H9 (cell line): ENCODE results near the gene CD300LD. TPM values are rescaled to one million over a fixed set of nuclear protein-coding genes. Genes with fewer than 3 reads are reported as not detected.

Source experiments
- DNase-seq: peaks from one replicate; pipeline ENCODE4 v3.0.0-alpha.2; 2017
- H2AFZ ChIP-seq: one replicate; pipeline ENCODE4 v1.6.1; 2013; ENCODE audit warnings: mild to moderate bottlenecking, low read length, control low read depth, moderate library complexity
- H2AK5ac ChIP-seq: 2 replicates; pipeline ENCODE4 v1.6.1; 2013; ENCODE audit warnings: low read length, control low read depth, mixed read lengths; ENCODE audit not compliant: insufficient read length
- H2BK120ac ChIP-seq: one replicate; pipeline ENCODE4 v1.6.1; 2013; ENCODE audit warnings: low read depth, mild to moderate bottlenecking, low read length, control low read depth, inconsistent platforms; ENCODE audit not compliant: poor library complexity, severe bottlenecking
- H2BK12ac ChIP-seq: 2 replicates; pipeline ENCODE4 v1.6.1; 2013; ENCODE audit warnings: low read length, control low read depth, mixed read lengths, low read depth; ENCODE audit not compliant: insufficient read length
- H2BK15ac ChIP-seq: 2 replicates; pipeline ENCODE4 v1.6.1; 2013; ENCODE audit warnings: low read depth, low read length, control low read depth
- H2BK20ac ChIP-seq: one replicate; pipeline ENCODE4 v1.6.1; 2013; ENCODE audit warnings: low read depth, mild to moderate bottlenecking, low read length, control low read depth, inconsistent platforms; ENCODE audit not compliant: poor library complexity, severe bottlenecking
- H2BK5ac ChIP-seq: 2 replicates; pipeline ENCODE4 v1.6.1; 2013; ENCODE audit warnings: low read length, control low read depth, mixed read lengths; ENCODE audit not compliant: insufficient read length
- H3K14ac ChIP-seq: 2 replicates; pipeline ENCODE4 v1.6.1; 2013; ENCODE audit warnings: low read length, control low read depth; ENCODE audit not compliant: insufficient read depth
- H3K18ac ChIP-seq: 2 replicates; pipeline ENCODE4 v1.6.1; 2013; ENCODE audit warnings: low read depth, mild to moderate bottlenecking, mixed read lengths, low read length, control low read depth; ENCODE audit not compliant: insufficient read length
- H3K23ac ChIP-seq: 2 replicates; pipeline ENCODE4 v1.6.1; 2013; ENCODE audit warnings: low read length, control low read depth, mixed read lengths, low read depth; ENCODE audit not compliant: insufficient read length
- H3K23me2 ChIP-seq: 2 replicates; pipeline ENCODE4 v1.6.1; 2013; ENCODE audit warnings: low read depth, mild to moderate bottlenecking, mixed read lengths, low read length, control low read depth; ENCODE audit not compliant: insufficient read length, poor library complexity, severe bottlenecking
- H3K27ac ChIP-seq: 2 replicates; pipeline ENCODE4 v1.5.1; 2013; ENCODE audit warnings: low read length, control low read depth, mixed read lengths, low read depth; ENCODE audit not compliant: insufficient read length
- H3K27me3 ChIP-seq: 2 replicates; pipeline ENCODE4 v1.6.1; 2013; ENCODE audit warnings: low read length, control low read depth, inconsistent platforms; ENCODE audit not compliant: insufficient read depth
- H3K4ac ChIP-seq: 2 replicates; pipeline ENCODE4 v1.6.1; 2013; ENCODE audit warnings: low read depth, mild to moderate bottlenecking, control low read depth, inconsistent platforms, low read length, moderate library complexity
- H3K4me1 ChIP-seq: 2 replicates; pipeline ENCODE4 v1.6.1; 2013; ENCODE audit warnings: low read length, control low read depth, inconsistent platforms; ENCODE audit not compliant: insufficient read depth
- H3K4me2 ChIP-seq: 2 replicates; pipeline ENCODE4 v1.6.1; 2013; ENCODE audit warnings: low read length, control low read depth, mixed read lengths; ENCODE audit not compliant: insufficient read length, insufficient read depth
- H3K56ac ChIP-seq: 2 replicates; pipeline ENCODE4 v1.6.1; 2013; ENCODE audit warnings: low read depth, mild to moderate bottlenecking, mixed read lengths, low read length, control low read depth; ENCODE audit not compliant: insufficient read length
- H3K79me1 ChIP-seq: 2 replicates; pipeline ENCODE4 v1.6.1; 2013; ENCODE audit warnings: low read depth, mild to moderate bottlenecking, moderate library complexity, low read length, control low read depth, inconsistent platforms; ENCODE audit not compliant: insufficient read depth, poor library complexity, severe bottlenecking
- H3K79me2 ChIP-seq: 2 replicates; pipeline ENCODE4 v1.6.1; 2013; ENCODE audit warnings: low read length, control low read depth, inconsistent platforms; ENCODE audit not compliant: insufficient read depth
- H3K9ac ChIP-seq: 2 replicates; pipeline ENCODE4 v1.6.1; 2013; ENCODE audit warnings: low read length, control low read depth, mixed read lengths; ENCODE audit not compliant: insufficient read length; ENCODE audit errors: extremely low read depth
- H3K9me3 ChIP-seq: one replicate; pipeline ENCODE4 v1.6.1; 2013; ENCODE audit warnings: low read depth, low read length, inconsistent platforms; ENCODE audit not compliant: control insufficient read depth
- H3T11ph ChIP-seq: one replicate; pipeline ENCODE4 v1.6.1; 2013; ENCODE audit warnings: mild to moderate bottlenecking, low read length, control low read depth, inconsistent platforms
- H4K20me1 ChIP-seq: one replicate; pipeline ENCODE4 v1.6.1; 2013; ENCODE audit not compliant: control insufficient read depth, insufficient read length, insufficient read depth
- H4K5ac ChIP-seq: 2 replicates; pipeline ENCODE4 v1.6.1; 2013; ENCODE audit warnings: low read depth, mild to moderate bottlenecking, mixed read lengths, low read length, control low read depth; ENCODE audit not compliant: insufficient read length
- H4K8ac ChIP-seq: replicated peaks from 2 replicates; pipeline ENCODE4 v1.6.1; 2013; ENCODE audit warnings: low read length, control low read depth, mixed read lengths, low read depth; ENCODE audit not compliant: insufficient read length
- H4K91ac ChIP-seq: 2 replicates; pipeline ENCODE4 v1.6.1; 2013; ENCODE audit warnings: low read depth, mild to moderate bottlenecking, moderate library complexity, mixed read lengths, low read length, control low read depth; ENCODE audit not compliant: insufficient read length
- H3K27ac Mint-ChIP-seq, 3 experiments: 2 replicates in 2 of 3; 3 replicates in 1 of 3; pipeline ENCODE4 v1.8.0; 2020 to 2021; ENCODE audit warnings: mixed read lengths in 3 of 3, mild to moderate bottlenecking in 1 of 3, moderate library complexity in 1 of 3
- H3K27me3 Mint-ChIP-seq: 2 replicates; pipeline ENCODE4 v1.8.0; 2021; ENCODE audit warnings: low read depth, mild to moderate bottlenecking, moderate library complexity, mixed read lengths
- H3K36me3 Mint-ChIP-seq, 3 experiments: 2 replicates in 2 of 3; 3 replicates in 1 of 3; pipeline ENCODE4 v1.8.0; 2020 to 2021; ENCODE audit warnings: low read depth in 3 of 3, mixed read lengths in 3 of 3; ENCODE audit not compliant: insufficient read depth in 1 of 3
- H3K4me1 Mint-ChIP-seq, 2 experiments: 2 replicates each; pipeline ENCODE4 v1.8.0; 2020; ENCODE audit warnings: mixed read lengths in 2 of 2
- H3K4me3 Mint-ChIP-seq, 2 experiments: 2 replicates in 1 of 2; 3 replicates in 1 of 2; pipeline ENCODE4 v1.8.0; 2020 to 2021; ENCODE audit warnings: mild to moderate bottlenecking in 2 of 2, mixed read lengths in 2 of 2, moderate library complexity in 1 of 2
- H3K9me3 Mint-ChIP-seq, 2 experiments: 2 replicates in 1 of 2; 3 replicates in 1 of 2; pipeline ENCODE4 v1.8.0; 2020; ENCODE audit warnings: mild to moderate bottlenecking in 2 of 2, mixed read lengths in 2 of 2, moderate library complexity in 1 of 2
- WGBS: extraction: QIAGEN DNeasy Blood & Tissue Kit; methylation state at CpG from one replicate; pipeline ENCODE4 v1.1.7; 2013; ENCODE audit warnings: missing lambda C conversion rate, low lambda C conversion rate, mixed read lengths; ENCODE audit not compliant: insufficient read length; ENCODE audit errors: extremely low coverage; 5-methylcytosine and 5-hydroxymethylcytosine counted together
- total RNA-seq: library from RNA; stranded (reverse); gene quantifications from 2 replicates; pipeline ENCODE4 v1.2.1, GENCODE V29; 2021
- TF ChIP-seq, protein P1 (sequence below): fragments of 200-600 bp; sonication (generic); conservative IDR thresholded peaks from 3 replicates; pipeline ENCODE4 v1.8.0; 2021; ENCODE audit warnings: antibody characterized with exemption, mild to moderate bottlenecking

The CD300LD gene
- total RNA-seq, 1 experiment from 2014 or later = not detected

DNA sequence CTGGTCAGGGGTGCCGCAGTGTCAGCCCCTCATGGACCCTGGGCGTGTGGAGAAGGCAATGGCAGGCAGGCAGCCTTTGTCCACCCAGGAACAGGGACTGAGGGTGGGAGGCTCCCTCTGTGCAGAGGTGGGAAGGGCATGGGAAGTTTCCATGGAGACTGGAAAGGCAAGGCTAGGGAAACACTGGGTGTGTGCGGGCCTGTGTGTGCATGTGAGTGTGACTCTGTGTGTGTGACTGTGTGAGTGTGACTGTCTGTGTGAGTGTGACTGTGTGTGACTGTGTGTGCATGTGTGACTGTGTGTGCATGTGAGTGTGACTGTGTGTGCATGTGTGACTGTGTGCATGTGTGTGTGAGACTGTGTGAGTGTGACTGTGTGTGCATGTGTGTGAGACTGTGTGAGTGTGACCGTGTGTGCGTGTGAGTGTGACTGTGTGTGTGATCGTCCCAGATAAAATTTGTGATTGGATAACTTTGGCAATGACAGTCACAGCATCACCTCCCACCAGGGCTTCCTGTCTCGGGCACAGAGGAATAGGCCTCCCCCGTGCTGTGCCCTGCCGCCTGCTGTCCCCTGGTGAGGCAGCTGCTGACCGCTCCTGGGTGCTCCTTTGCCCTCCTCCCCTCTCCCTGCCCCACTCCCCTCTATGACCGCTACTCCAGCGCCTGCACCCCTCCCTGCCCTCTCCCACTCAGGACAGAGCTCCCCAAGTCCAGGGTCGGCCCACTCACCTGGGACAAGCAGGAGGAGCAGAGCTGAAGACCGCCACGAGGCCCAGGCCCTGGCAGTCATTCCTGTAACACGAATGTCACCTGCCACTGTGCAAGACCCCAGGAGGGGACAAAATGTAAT lies 46.9 kb downstream of the CD300LD start:
- Mint-ChIP-seq H3K9me3 (peaks cover 0 to 2% of the 10 kb centered on the region in 2 experiments; a peak in 1 of 5 replicates), H3K27me3 (peaks cover 18% of the 10 kb centered on the region), H3K4me3 (no peak overlapping the region), H3K4me1 (no peaks in the 10 kb centered on the region), H3K36me3 (no peaks in the 10 kb centered on the region), H3K27ac (peak overlapping the region in 1 of 3 experiments; percentile 88; a peak in 2 of 7 replicates)
- Histone ChIP-seq H3K18ac (peak overlapping the region; percentile 73), H3K56ac (no peak overlapping the region), H2BK5ac (no peak overlapping the region), H3K23me2 (no peaks in the 10 kb centered on the region), H4K8ac (no peak overlapping the region), H4K91ac (no peak overlapping the region), H3K9ac (no peak overlapping the region), H2BK15ac (no peak overlapping the region), H3K79me2 (no peaks in the 10 kb centered on the region), H2BK120ac (no peak overlapping the region), H3K27ac (no peak overlapping the region), H3K79me1 (no peaks in the 10 kb centered on the region), H3K14ac (no peak overlapping the region; the same call in 1 of the 2 replicates), H2AFZ (no peak overlapping the region), H4K20me1 (no peaks in the 10 kb centered on the region), H4K5ac (no peak overlapping the region), H2BK20ac (no peak overlapping the region), H3K27me3 (no peaks in the 10 kb centered on the region), H3K4me1 (no peaks in the 10 kb centered on the region), H3K4ac (no peak overlapping the region), H3K23ac (no peak overlapping the region), H3K9me3 (no peaks in the 10 kb centered on the region), H2AK5ac (no peak overlapping the region), H2BK12ac (no peak overlapping the region), H3T11ph (no peak overlapping the region), H3K4me2 (no peak overlapping the region)
- TF ChIP-seq, protein P1, sequence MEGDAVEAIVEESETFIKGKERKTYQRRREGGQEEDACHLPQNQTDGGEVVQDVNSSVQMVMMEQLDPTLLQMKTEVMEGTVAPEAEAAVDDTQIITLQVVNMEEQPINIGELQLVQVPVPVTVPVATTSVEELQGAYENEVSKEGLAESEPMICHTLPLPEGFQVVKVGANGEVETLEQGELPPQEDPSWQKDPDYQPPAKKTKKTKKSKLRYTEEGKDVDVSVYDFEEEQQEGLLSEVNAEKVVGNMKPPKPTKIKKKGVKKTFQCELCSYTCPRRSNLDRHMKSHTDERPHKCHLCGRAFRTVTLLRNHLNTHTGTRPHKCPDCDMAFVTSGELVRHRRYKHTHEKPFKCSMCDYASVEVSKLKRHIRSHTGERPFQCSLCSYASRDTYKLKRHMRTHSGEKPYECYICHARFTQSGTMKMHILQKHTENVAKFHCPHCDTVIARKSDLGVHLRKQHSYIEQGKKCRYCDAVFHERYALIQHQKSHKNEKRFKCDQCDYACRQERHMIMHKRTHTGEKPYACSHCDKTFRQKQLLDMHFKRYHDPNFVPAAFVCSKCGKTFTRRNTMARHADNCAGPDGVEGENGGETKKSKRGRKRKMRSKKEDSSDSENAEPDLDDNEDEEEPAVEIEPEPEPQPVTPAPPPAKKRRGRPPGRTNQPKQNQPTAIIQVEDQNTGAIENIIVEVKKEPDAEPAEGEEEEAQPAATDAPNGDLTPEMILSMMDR = no peak
- DNase-seq = no peak
- no CpG with 5 or more reads among the region's 16 CpGs for WGBS
